CMK (cell line): ENCODE measurements around the gene HELQ.
"Not testable (repeated sequence)": the region's sequence is repeated elsewhere in the genome, so short reads cannot be mapped to it uniquely, and the experiment has no call there.

ENCODE experiments used
- DNase-seq: peaks from one replicate; pipeline ENCODE4 v3.0.0-alpha.2; 2010; ENCODE audit warnings: low read depth

Gene HELQ

GRCh38 chr4:83431200-83431599 lies 24.4 kb downstream of the HELQ start:
- no peak for DNase-seq

DNA sequence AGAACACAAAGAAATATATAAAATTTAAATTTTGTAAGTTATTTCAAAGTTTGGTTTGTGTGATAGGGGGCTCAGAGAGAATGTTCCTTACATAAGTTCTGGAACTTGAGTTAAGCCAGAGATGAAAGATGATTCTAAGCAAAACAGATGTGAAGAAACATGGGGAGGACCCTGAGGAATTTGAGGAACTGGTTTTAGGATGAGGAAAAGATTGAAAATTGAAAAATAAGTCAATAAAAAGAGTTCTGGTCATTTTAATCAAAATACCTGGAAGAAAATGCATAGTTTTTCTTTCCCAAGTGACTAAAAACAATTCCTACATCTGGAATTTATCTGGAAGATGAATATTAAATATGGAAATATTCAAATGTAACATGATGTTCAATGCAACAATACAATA lies 37.4 kb downstream of the HELQ start:
- DNase-seq: no peak

GRCh38 chr4:83417566-83417965 lies 38.1 kb downstream of the HELQ start:
- DNase-seq: no peak

DNA sequence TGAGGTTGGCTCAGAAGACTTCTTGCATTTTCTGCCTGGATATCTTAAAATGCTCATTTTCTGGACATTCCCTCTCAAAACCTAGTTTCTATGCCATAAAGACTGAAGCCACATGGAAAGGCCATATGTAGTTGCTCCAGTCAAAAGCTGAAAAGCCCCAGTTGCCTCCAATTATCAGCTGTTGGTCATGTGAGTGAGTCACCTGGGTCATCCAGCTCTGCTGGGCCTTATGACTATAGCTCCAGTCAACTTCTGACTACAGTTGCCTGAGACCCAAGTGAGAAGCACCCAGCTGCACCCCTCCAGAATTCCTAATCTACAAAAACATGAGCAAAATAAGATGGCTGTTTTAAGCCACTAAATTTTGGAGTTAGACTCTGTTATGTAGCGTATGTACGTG lies 41.9 kb downstream of the HELQ start:
- DNase-seq: no peak

DNA sequence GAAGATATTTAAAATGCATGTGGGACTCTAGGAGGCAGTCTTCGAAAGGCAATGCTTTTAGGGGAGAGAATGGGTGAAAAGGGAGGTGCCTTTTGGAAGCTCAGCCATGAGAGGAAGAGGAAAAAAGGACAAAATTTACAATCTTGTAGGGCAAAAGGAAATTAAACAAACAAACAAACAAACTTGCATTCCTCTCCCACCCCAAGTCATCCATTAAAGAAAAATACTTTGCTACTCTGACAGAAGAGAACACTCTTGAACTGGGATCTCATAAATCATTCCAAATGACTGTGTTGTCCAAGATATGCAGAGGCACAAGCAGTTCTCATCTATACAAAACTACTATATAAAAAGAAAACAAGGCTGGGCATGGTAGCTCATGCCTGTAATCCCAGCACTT lies 46.7 kb downstream of the HELQ start:
- DNase-seq: no peak

DNA sequence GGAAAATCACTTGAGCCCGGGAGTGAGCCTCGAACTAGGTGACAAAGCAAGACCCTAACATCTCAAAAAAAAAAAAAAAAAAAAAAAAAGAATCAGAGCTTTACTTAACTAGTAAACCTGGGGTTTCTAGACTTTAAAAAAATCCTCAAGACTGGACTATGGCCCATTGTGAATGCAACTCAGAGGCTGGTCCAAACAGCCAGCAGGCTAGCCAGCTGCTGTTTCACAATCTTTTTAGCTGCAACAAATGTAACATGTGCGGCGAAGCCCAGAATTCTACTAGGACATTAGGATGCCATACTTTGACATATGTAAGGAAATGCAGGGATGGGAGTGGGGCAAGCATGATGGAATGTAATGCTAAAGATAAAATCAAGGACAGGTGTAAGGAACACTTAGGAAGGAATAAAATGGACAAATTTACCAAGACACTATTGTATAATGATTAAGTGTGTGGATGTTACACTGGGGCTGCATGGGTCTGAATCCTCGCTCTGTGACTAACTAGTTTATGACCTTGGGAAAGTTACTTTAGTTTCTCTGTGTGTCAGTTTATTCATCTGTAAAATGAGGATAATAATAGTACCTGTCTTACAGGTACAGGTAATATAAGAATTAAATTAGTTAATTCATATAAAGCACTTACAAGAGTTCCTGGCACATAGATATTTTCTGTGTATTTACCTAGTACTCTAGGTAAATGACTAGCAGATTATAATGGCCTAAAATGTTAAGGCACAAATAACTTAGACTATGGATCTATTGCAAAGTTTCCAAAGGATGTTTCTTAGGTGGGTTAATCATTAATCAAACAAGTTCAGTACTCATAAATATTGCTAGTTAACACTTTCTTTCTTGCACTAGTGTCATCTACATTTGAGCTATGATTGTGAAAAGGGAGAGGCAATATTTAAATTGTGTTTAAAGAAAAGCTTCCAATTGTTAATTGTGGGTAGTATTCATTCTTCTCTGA lies 49.5 kb downstream of the HELQ start:
- no peak for DNase-seq

DNA sequence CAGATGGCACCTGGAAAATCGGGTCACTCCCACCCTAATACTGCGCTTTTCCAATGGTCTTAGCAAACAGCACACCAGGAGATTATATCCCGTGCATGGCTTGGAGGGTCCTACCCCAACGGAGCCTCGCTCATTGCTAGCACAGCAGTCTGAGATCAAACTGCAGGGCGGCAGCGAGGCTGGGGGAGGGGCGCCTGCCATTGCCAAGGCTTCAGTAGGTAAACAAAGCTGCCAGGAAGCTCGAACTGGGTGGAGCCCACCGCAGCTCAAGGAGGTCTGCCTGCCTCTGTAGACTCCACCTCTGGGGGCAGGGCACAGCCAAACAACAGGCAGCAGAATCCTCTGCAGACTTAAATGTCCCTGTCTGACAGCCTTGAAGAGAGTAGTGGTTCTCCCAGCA lies 57.5 kb downstream of the HELQ start:
- DNase-seq: not testable (repeated sequence)

DNA sequence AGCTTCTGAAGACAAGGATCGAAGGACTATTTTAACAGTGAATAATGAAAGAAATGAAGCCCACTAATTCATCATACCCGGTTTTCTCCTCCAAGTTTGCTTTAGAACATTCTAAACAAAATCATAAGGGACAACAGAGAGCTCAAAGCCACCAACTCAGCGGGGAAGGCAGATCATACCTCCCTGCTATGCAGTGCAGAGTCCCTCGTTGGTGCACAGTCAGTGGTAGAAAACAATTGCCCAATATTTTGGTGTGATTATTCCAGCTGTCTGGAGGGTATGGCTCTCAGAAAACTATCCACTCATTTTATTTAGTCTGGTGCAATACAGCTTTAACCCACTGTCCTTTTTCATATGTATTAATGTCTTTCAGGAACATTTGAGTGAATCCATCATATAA lies 61.7 kb downstream of the HELQ start:
- no peak for DNase-seq

- DNase-seq: no peak
Observed at GRCh38 chr4:83392562-83392961, 63.1 kb downstream of the HELQ start.

- DNase-seq: no peak
Observed at GRCh38 chr4:83390944-83391343, 64.7 kb downstream of the HELQ start.

GRCh38 chr4:83389756-83390505 lies 65.7 kb downstream of the HELQ start:
- DNase-seq: no peak

DNA sequence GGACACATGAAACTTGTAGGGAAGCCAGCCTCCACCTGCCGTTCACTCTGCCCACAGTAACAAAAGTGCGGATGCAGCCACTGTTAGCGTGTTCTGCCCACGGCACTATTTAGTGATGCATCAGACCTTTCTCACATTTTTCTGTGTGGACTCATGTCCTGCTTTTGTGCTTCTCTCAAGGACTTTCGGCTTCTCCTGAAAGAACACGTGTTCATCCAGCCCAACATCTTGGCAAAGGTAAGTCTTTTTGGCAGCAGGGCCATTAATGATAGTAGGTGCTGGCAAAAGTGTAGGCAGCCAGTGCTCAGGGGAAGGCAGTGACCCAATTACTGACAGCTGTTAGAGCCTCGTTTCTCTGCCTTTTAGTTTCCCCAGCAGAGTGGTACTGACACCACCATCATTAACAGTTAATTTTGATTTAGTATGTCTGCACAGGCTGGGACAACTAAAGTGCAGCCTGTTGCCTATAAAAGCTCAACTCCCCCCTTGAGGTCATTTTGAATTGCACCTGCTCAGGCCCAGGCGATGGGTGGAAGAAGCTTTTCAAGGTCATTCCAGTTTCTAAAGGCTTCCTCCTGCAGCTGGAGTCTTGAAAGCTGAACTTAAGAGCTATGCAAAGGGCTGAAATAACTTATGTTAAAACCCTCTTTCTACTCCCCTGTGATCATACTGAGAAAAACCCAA lies 66.4 kb downstream of the HELQ start:
- no peak for DNase-seq

GRCh38 chr4:83388313-83388676 lies 67.3 kb downstream of the HELQ start:
- DNase-seq: no peak

GRCh38 chr4:83387476-83388312 lies 67.9 kb downstream of the HELQ start:
- DNase-seq: no peak

GRCh38 chr4:83387012-83387411 lies 68.6 kb downstream of the HELQ start:
- no peak for DNase-seq

DNA sequence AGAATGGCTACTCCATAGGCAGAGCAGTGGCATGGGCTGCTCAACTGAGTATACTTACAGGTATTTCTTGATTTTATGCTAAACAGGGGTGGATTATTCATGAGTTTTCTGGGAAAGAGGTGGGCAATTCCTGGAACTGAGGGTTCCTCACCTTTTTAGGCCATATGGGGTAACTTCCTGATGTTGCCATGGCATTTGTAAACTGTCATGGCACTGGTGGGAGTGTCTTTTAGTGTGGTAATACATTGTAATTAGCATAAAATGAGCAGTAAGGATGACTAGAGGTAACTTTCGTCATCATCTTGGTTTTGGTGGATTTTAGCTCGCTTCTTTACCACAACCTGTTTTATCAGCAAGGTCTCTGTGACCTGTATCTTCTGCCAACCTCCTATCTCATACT lies 72.8 kb downstream of the HELQ start:
- no peak for DNase-seq

DNA sequence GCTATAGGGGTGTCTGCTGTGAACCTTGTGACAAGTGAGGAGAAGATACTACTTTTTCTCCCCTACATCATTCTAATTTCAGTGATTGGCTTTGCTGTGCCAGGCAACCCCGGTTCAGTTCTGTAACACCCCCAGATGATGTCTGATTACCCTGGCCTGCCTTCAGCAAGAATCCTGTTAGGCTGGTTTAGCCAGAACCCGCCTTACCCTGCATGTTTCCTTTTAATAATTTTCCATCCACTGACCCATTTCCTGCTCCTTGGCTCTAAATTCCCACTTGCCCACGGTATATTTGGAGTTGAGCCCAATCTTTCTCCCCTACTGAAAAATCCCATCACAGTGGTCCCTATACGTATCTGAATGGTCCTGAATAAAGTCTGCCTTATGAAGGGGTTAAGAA lies 74.5 kb downstream of the HELQ start:
- no peak for DNase-seq

GRCh38 chr4:83378419-83378818 lies 77.2 kb downstream of the HELQ start:
- DNase-seq: no peak

DNA sequence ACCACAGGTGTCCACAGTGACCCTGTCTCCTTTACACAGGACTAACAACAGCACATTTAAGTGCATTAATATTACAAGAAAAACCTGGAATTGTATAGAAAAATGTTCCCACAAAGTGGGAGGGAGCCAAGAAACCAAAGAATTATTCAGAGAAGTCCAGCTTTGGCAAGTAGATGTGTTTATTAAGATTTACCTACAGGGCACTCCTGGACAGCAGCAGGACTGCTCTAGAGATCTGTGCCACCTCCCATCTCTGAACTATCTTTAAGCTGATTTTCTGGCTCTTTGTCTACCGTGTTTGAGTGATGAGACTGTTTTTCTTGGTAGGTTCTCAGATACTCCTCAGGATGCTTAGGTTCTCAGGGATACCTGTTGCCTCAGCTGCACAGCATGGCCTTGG lies 82.7 kb downstream of the HELQ start:
- DNase-seq: no peak

- no peak for DNase-seq
Observed at GRCh38 chr4:83371936-83372335, 83.7 kb downstream of the HELQ start.

DNA sequence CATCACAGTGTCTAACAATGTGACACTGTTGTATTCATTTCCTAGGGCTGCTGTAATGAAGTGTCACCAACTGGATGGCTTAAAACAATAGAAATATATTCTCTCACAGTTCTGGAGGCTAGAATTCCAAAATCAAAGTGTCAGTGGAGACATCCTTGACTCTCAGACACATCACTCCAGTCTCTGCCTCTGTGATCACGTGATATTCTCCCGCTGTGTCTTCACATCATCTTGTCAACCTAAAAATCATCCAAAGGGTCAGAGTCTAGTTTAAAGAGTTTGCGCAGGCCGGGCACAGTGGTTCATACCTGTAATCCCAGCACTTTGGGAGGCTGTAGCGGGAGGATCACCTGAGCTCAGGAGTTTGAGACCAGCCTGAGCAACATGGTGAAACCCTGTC lies 84.4 kb downstream of the HELQ start:
- no peak for DNase-seq

GRCh38 chr4:83370640-83370906 lies 85.0 kb downstream of the HELQ start:
- no peak for DNase-seq
